ENCODE measurements around the gene MS4A6E. TPM values are rescaled to one million over a fixed set of nuclear protein-coding genes. Genes with fewer than 3 reads are reported as not detected.

MS4A6E gene
- total and polyA plus RNA-seq, 2 of the 8 experiments (the other 6 are each of a cell fraction or from before 2014, with no cell fraction given): not detected

GRCh38 chr11:60343094-60343704 lies 16.1 kb downstream of the MS4A6E start:
- Histone ChIP-seq H3K4me3 (ENCODE audit: extremely low read depth in 1 of 4, insufficient read depth in 2 of 4, low read depth in 3 of 4, low read length in 4 of 4) (no peak overlapping the region), H3K27ac (ENCODE audit: low read depth, low read length) (no peak overlapping the region), H4K8ac (ENCODE audit: extremely low read depth, insufficient read depth, low read length) (no peak overlapping the region), H3K14ac (ENCODE audit: insufficient read length) (no peak overlapping the region), H4K5ac (ENCODE audit: insufficient read length, low read depth, low read length) (no peak overlapping the region), H4K91ac (replicated peaks; ENCODE audit: insufficient read length, low read length) (no peak overlapping the region), H3K9me3 (ENCODE audit: insufficient read depth in 2 of 2, low read depth in 1 of 2, low read length in 1 of 2) (no peaks in the 10 kb centered on the region), H3K27me3 (replicated peaks in 1 of 4; ENCODE audit: control insufficient read depth in 3 of 4, extremely low read depth in 1 of 4, insufficient read depth in 3 of 4, low read length in 3 of 4) (no peaks in the 10 kb centered on the region), H3K9ac (replicated peaks in 1 of 4; ENCODE audit: extremely low read depth in 1 of 4, low read depth in 3 of 4, low read length in 3 of 4) (no peak overlapping the region), H2AFZ (ENCODE audit: low read length) (no peak overlapping the region), H3K18ac (ENCODE audit: extremely low read depth, low read length) (no peak overlapping the region), H2BK120ac (replicated peaks; ENCODE audit: low read depth, low read length) (no peak overlapping the region), H3K79me2 (ENCODE audit: control insufficient read depth in 1 of 2, insufficient read depth in 2 of 2, low read length in 2 of 2) (no peaks in the 10 kb centered on the region), H2BK15ac (ENCODE audit: low read length) (no peak overlapping the region; the same call in 1 of the 2 replicates), H2BK20ac (ENCODE audit: low read length) (no peak overlapping the region), H3K23ac (ENCODE audit: insufficient read length) (no peak overlapping the region), H3K4ac (replicated peaks; ENCODE audit: insufficient read length, low read depth, low read length) (no peak overlapping the region), H3K79me1 (ENCODE audit: low read depth, low read length) (no peaks in the 10 kb centered on the region), H3K36me3 (ENCODE audit: control insufficient read depth in 2 of 4, insufficient read depth in 4 of 4, low read length in 3 of 4) (no peaks in the 10 kb centered on the region), H3K4me2 (ENCODE audit: insufficient read depth in 1 of 2, low read depth in 2 of 2, low read length in 2 of 2) (no peak overlapping the region), H2AK5ac (ENCODE audit: low read depth, low read length) (no peak overlapping the region), H3K56ac (replicated peaks; ENCODE audit: insufficient read length, low read depth, low read length) (no peak overlapping the region), H2BK5ac (ENCODE audit: low read depth, low read length) (no peak overlapping the region), H4K20me1 (replicated peaks in 1 of 2; ENCODE audit: control insufficient read depth in 1 of 2, insufficient read depth in 2 of 2, low read length in 2 of 2) (no peaks in the 10 kb centered on the region), H3K4me1 (replicated peaks in 1 of 4; ENCODE audit: control insufficient read depth in 3 of 4, insufficient read depth in 4 of 4, low read length in 3 of 4) (peaks cover 0 to 4% (median 0%) of the 10 kb centered on the region in 4 experiments; a peak in 1 of 7 replicates), H3K23me2 (ENCODE audit: low read depth, low read length) (no peaks in the 10 kb centered on the region), H2BK12ac (ENCODE audit: low read depth, low read length) (no peak overlapping the region)
- ChIA-PET POLR2A (ENCODE audit: partially characterized antibody) (no interaction called here), CTCF (ENCODE audit: partially characterized antibody) (interaction anchor here (0.7 to 8.4 kb wide), 37 partner anchors 9 to 526 kb away, joined by 3 to 115 read pairs (median 4); partner anchors contain the start of gene MS4A14)
- FAIRE-seq (no peak), DNase-seq (ENCODE audit: low read depth in 1 of 2, low spot score in 2 of 2) (no peak)
- TF ChIP-seq SIRT6 (IDR thresholded peaks at IDR 0.05; ENCODE audit: low read length) (no peak), CTCF (IDR thresholded peaks at IDR 0.05; ENCODE audit: control extremely low read depth in 1 of 3, insufficient read depth in 1 of 3, low read depth in 1 of 3, low read length in 3 of 3) (peak in 2 of 3 experiments; percentile 40 to 42; a peak in 2 of 4 replicates), RAD21 (IDR thresholded peaks at IDR 0.05 in 1 of 2, conservative IDR thresholded peaks at IDR 0.05 in 1 of 2; ENCODE audit: low read depth in 2 of 2, low read length in 2 of 2) (peak; percentile 20 to 23; a peak in 2 of 4 replicates)
- 76% methylated on average over 10 of the region's 10 CpGs; no CpG with 5 or more reads in 1 of the 2 experiments for WGBS, 2 experiments (ENCODE audit: extremely low coverage in 1 of 2, insufficient coverage in 1 of 2, insufficient read length in 1 of 2, insufficient replicate concordance in 2 of 2, low coverage in 1 of 2, low lambda C conversion rate in 2 of 2, missing lambda C conversion rate in 1 of 2)

Measured in H1 (cell line).